SK-N-MC (cell line): ENCODE measurements around the gene CACNA1A.

ENCODE experiments used
- EZH2 ChIP-seq: fragments of 200-600 bp; sonication (generic); IDR thresholded peaks from one replicate; pipeline ENCODE4 v1.6.1; 2017; ENCODE audit warnings: antibody characterized with exemption
- POLR2AphosphoS5 ChIP-seq: IDR thresholded peaks from 2 replicates; pipeline ENCODE4 v1.6.1; 2012; ENCODE audit warnings: mild to moderate bottlenecking, low read depth, low read length, borderline replicate concordance

DNA sequence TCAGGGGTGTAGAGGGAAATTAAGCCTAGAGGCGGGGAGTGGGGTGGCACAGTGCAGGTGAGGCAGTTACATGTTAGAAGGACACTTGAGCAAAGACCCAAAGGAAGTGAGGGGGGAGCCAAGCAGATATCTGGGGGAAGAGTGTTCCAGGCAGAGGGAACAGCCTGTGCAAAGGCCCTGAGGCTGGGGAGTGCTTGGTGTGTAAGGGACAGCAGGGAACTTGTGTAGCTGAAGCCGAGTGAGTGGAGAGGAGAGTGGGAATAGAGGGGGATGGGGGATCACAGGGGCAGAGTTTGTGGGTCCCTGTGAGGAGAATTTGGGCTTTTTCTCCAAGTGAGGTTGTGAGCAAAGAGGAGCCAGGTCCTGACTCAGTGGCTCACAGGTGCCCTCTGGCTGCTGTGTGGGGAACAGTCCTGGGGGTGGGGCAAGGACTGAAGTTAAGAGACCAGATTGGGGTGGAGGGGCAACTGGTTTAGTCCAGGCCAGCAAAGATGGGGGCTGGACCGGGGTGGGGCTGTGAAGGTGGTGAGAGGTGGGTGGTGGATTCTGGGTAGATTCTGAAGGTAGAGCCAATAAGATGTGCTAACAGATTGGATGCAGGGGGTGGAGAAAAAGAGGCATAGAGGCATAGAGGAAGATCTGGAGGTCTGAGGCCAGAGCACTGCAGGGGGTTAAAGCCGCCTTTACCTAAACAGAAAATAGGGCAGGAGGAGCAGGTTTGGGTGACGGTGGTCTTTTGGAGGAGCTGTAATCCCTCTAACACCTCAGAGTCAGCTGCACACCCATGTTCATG, 75.3 kb downstream of the CACNA1A start:
- TF ChIP-seq POLR2AphosphoS5 = no peak
- TF ChIP-seq EZH2 = no peak
